ENCODE measurements around the gene MSX1.
"Not testable (repeated sequence)": the region's sequence is repeated elsewhere in the genome, so short reads cannot be mapped to it uniquely, and the experiment has no call there.

The MSX1 gene

GRCh38 chr4:4859325-4859798, at the start of gene MSX1:
Gene MSX1, plus strand, starts transcription at chr4:4859665. Its CDS starts 235 bp downstream, at chr4:4859900.
- DNase-seq, result peak; percentile 7

GRCh38 chr4:4810092-4810774, 49.2 kb upstream of the MSX1 start:
- no peak for DNase-seq

GRCh38 chr4:4810778-4811177, 48.7 kb upstream of the MSX1 start:
- no peak for DNase-seq

GRCh38 chr4:4812145-4812794, 47.2 kb upstream of the MSX1 start:
- no peak for DNase-seq

GRCh38 chr4:4818415-4819212, 40.9 kb upstream of the MSX1 start:
- DNase-seq, result no peak

- no peak for DNase-seq
Measured at GRCh38 chr4:4819213-4819606, 40.3 kb upstream of the MSX1 start.

- DNase-seq, result no peak
Measured at GRCh38 chr4:4820261-4820660, 39.2 kb upstream of the MSX1 start.

- no peak for DNase-seq
Measured at GRCh38 chr4:4820739-4821138, 38.7 kb upstream of the MSX1 start.

GRCh38 chr4:4821577-4821976, 37.9 kb upstream of the MSX1 start:
- no peak for DNase-seq

GRCh38 chr4:4822286-4822685, 37.2 kb upstream of the MSX1 start:
- DNase-seq, result not testable (repeated sequence)

GRCh38 chr4:4823621-4824162, 35.8 kb upstream of the MSX1 start:
- DNase-seq, result no peak

- DNase-seq, result no peak
Measured at GRCh38 chr4:4824232-4824631, 35.2 kb upstream of the MSX1 start.

- DNase-seq, result no peak
Measured at GRCh38 chr4:4825431-4825830, 34.0 kb upstream of the MSX1 start.

GRCh38 chr4:4829837-4830236, 29.6 kb upstream of the MSX1 start:
- no peak for DNase-seq

- no peak for DNase-seq
Measured at GRCh38 chr4:4831266-4831665, 28.2 kb upstream of the MSX1 start.

GRCh38 chr4:4831825-4832224, 27.6 kb upstream of the MSX1 start:
- DNase-seq, result no peak

- no peak for DNase-seq
Measured at GRCh38 chr4:4836044-4836443, 23.4 kb upstream of the MSX1 start.

GRCh38 chr4:4837316-4837715, 22.1 kb upstream of the MSX1 start:
- no peak for DNase-seq

- no peak for DNase-seq
Measured at GRCh38 chr4:4838051-4838935, 21.2 kb upstream of the MSX1 start.

- no peak for DNase-seq
Measured at GRCh38 chr4:4838936-4839810, 20.3 kb upstream of the MSX1 start.

GRCh38 chr4:4840351-4840750, 19.1 kb upstream of the MSX1 start:
- DNase-seq, result no peak
